GM21737 (cell line): ENCODE data around the gene CD2AP.

Source experiments
- ATAC-seq: cut with Tn5 transposase; IDR thresholded peaks from one replicate; pipeline ENCODE4 v1.9.1; 2021; ENCODE audit warnings: mild to moderate bottlenecking, moderate library complexity; ENCODE audit not compliant: unreplicated experiment

CD2AP gene

DNA sequence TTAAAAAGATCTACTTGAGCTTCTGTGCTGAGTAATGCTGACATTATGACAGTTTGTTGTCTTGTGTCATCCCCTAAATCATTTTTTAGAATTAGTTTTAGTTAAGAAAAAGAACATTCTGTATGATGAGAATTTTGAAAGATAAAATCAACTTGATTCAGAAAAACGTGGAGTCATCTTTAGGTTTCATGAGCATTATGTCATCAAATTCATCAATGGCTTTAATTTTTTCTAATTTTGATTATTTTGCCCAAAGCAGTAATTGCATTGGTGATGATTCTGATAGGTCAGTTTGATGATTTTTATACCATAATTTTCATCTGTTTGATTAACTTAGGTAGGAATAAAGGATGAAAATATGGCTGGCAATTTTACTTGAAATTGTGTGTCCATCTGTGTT is 194.2 kb downstream of the CD2AP start:
- ATAC-seq: no peak

DNA sequence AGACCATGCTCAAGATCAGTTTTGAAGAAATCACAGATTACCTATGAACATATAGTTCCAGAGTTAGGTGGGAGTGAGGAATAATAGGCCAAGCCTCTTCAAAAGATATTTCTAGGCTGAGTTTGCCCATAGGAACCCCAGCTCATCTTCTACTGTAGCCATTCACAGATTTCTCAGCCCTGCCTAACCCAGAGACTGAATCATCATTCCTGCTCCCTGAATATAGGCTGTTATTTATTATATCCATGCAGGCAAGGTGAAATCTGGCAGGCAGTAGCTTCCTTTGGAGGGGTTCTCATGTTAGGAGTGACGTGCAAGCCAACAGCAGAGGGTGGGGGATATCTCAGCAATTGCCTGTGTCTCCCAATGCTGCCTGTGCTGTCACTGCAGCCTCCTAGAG is 195.2 kb downstream of the CD2AP start:
- ATAC-seq: no peak

DNA sequence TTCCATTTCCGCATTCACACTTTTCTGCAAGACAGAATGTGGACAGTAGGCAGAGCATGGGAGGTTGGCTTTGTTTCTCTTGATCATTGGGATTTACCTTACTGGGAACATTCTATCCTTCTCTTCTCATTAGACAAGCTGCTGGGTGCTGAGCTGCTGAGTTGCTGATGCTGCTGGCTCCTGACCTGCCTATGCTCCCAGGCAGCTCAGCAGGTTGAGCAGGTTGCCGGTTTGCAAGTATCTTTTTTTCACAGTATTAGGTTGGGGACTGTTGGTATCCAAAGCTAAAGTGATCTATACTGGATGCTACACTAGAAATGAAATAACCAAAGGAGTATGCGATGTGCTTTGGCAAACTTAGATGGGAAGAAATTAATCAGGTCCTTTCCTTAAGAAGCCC is 197.1 kb downstream of the CD2AP start:
- no peak for ATAC-seq
